Sigmoid colon (tissue), 7 donors: ENCODE measurements around the gene TAS2R60. TPM values are rescaled to one million over a fixed set of nuclear protein-coding genes. Genes with fewer than 3 reads are reported as not detected.

Experiments
- DNase-seq: peaks from one replicate; pipeline ENCODE4 v3.0.0-alpha.2; 2019
- H3K27ac ChIP-seq, 4 donors: fragments of 200-600 bp; sonication (generic); one replicate each; pipeline ENCODE4 v1.5.1; 2016 to 2019; ENCODE audit warnings: mild to moderate bottlenecking in 1 of 4
- H3K27me3 ChIP-seq, 3 donors: fragments of 200-600 bp; sonication (generic); one replicate each; pipeline ENCODE4 v1.5.1; 2019; ENCODE audit warnings: mild to moderate bottlenecking in 1 of 3
- H3K36me3 ChIP-seq, 4 donors: fragments of 200-600 bp; sonication (generic); one replicate each; pipeline ENCODE4 v1.5.1; 2016 to 2019
- H3K4me1 ChIP-seq, 4 donors: fragments of 200-600 bp; sonication (generic); one replicate each; pipeline ENCODE4 v1.5.1; 2017 to 2019
- H3K4me3 ChIP-seq, 4 donors: fragments of 200-600 bp; sonication (generic); one replicate each; pipeline ENCODE4 v1.5.1; 2017 to 2019; ENCODE audit warnings: mild to moderate bottlenecking in 2 of 4, moderate library complexity in 1 of 4
- H3K9me3 ChIP-seq, 4 donors: fragments of 200-600 bp in 3 of 4; sonication (generic) in 3 of 4; one replicate each; pipeline versions ENCODE4 v1.5.1 to v1.6.1; 2013 to 2019
- CTCF ChIP-seq, 4 experiments: fragments of 450-650 bp in 3 of 4; fragments of 200-600 bp in 1 of 4; IDR thresholded peaks; one replicate each; pipeline ENCODE4 v1.5.1; 2016 to 2019; ENCODE audit warnings: antibody characterized with exemption in 4 of 4, mild to moderate bottlenecking in 3 of 4, moderate library complexity in 2 of 4
- EP300 ChIP-seq, 4 donors: sonication (generic); formaldehyde crosslinking; IDR thresholded peaks; one replicate each; pipeline ENCODE4 v1.6.1; 2017; ENCODE audit warnings: antibody characterized with exemption in 4 of 4
- POLR2A ChIP-seq, 2 donors: fragments of 450-650 bp; IDR thresholded peaks; one replicate each; pipeline ENCODE4 v1.6.1; 2016; ENCODE audit warnings: antibody characterized with exemption in 2 of 2, mild to moderate bottlenecking in 2 of 2, moderate library complexity in 2 of 2
- POLR2AphosphoS5 ChIP-seq, 4 donors: sonication (generic); formaldehyde crosslinking; IDR thresholded peaks; one replicate each; pipeline ENCODE4 v1.6.1; 2017; ENCODE audit warnings: antibody characterized with exemption in 4 of 4
- WGBS, 2 donors: extraction: QIAGEN DNeasy Blood & Tissue Kit; methylation state at CpG; one replicate each; pipeline ENCODE4 v1.1.7; 2013; 5-methylcytosine and 5-hydroxymethylcytosine counted together
- intact Hi-C: fragments of 100-400 bp; cut with DNase I; formaldehyde crosslinking; loops from one replicate; pipeline ENCODE4 v1.15.1; 2023
- polyA plus RNA-seq, 3 donors: library from polyadenylated mRNA; stranded (reverse); fragments of 200-250 nt; gene quantifications; one replicate each; pipeline ENCODE4 v1.2.3, GENCODE V29; 2013
- total RNA-seq, 4 donors: library from RNA; depleted of rRNA; stranded (reverse); fragments of >200 nt; gene quantifications; one replicate each; pipeline ENCODE4 v1.1.0, GENCODE V29; 2016
- donor health status: healthy with polysubstance abuse.
- donor health status: Bipolar disorder and iron deficiency.
- donor health status: healthy.

The TAS2R60 gene
- total and polyA plus RNA-seq, 7 donors, result not detected

- H3K9me3 ChIP-seq, result no peaks in the 10 kb centered on the region
- no peaks in the 10 kb centered on the region for H3K36me3 ChIP-seq
- 88 to 89% methylated on average over 2 of the region's 2 CpGs for WGBS, 2 donors
- intact Hi-C loops, result no loop called here
- H3K4me1 ChIP-seq, result no peaks in the 10 kb centered on the region
- TF ChIP-seq EP300 (IDR thresholded peaks at IDR 0.05), result no peak
- TF ChIP-seq POLR2AphosphoS5 (IDR thresholded peaks at IDR 0.05), result no peak
- TF ChIP-seq CTCF (IDR thresholded peaks at IDR 0.05), result no peak
- TF ChIP-seq POLR2A (IDR thresholded peaks at IDR 0.05), result no peak
- H3K27ac ChIP-seq, result no peak overlapping the region
- H3K27me3 ChIP-seq, result no peaks in the 10 kb centered on the region
- H3K4me3 ChIP-seq, result no peak overlapping the region
- no peak for DNase-seq
Observed at GRCh38 chr7:143492043-143492471, 48.8 kb downstream of the TAS2R60 start.

GRCh38 chr7:143492799-143493739 is 49.8 kb downstream of the TAS2R60 start:
- no peaks in the 10 kb centered on the region for H3K9me3 ChIP-seq
- 90 to 92% methylated on average over 6 of the region's 6 CpGs for WGBS, 2 donors
- H3K27ac ChIP-seq, result no peak overlapping the region
- H3K36me3 ChIP-seq, result no peaks in the 10 kb centered on the region
- intact Hi-C loops, result no loop called here
- H3K27me3 ChIP-seq, result no peaks in the 10 kb centered on the region
- H3K4me3 ChIP-seq, result no peak overlapping the region
- no peak for TF ChIP-seq EP300 (IDR thresholded peaks at IDR 0.05)
- no peak for TF ChIP-seq POLR2AphosphoS5 (IDR thresholded peaks at IDR 0.05)
- TF ChIP-seq CTCF (IDR thresholded peaks at IDR 0.05), result no peak
- no peak for TF ChIP-seq POLR2A (IDR thresholded peaks at IDR 0.05)
- DNase-seq, result no peak
- no peaks in the 10 kb centered on the region for H3K4me1 ChIP-seq

- no peak for DNase-seq
- no peaks in the 10 kb centered on the region for H3K36me3 ChIP-seq
- no peaks in the 10 kb centered on the region for H3K4me1 ChIP-seq
- intact Hi-C loops, result no loop called here
- H3K4me3 ChIP-seq, result no peak overlapping the region
- no peaks in the 10 kb centered on the region for H3K27me3 ChIP-seq
- TF ChIP-seq POLR2A (IDR thresholded peaks at IDR 0.05) (no peak), CTCF (IDR thresholded peaks at IDR 0.05) (no peak), EP300 (IDR thresholded peaks at IDR 0.05) (no peak), POLR2AphosphoS5 (IDR thresholded peaks at IDR 0.05) (no peak)
- 84 to 89% methylated on average over 1 of the region's 1 CpG for WGBS, 2 donors
- H3K9me3 ChIP-seq, result no peaks in the 10 kb centered on the region
- H3K27ac ChIP-seq, result no peak overlapping the region
Observed at GRCh38 chr7:143493751-143494150, 50.5 kb downstream of the TAS2R60 start.

Other genes with a start within 250 kb of the TAS2R60 start
- not detected for gene TAS2R40, start 221.4 kb upstream of the TAS2R60 start, total RNA-seq
- not detected for gene TAS2R40, start 221.4 kb upstream of the TAS2R60 start, polyA plus RNA-seq
- gene GSTK1, start 180.0 kb upstream of the TAS2R60 start, total RNA-seq, result 100 to 1,000 TPM; 111 to 168 (median 134) TPM
- 100 to 1,000 TPM; 158 to 247 (median 234) TPM for gene GSTK1, start 180.0 kb upstream of the TAS2R60 start, polyA plus RNA-seq
- under 1 TPM in 1 of 4 donors, not detected in 3; 0.71 TPM for gene TMEM139, start 158.5 kb upstream of the TAS2R60 start, total RNA-seq
- 10 to 100 TPM; 26.4 to 58.5 (median 54.8) TPM for gene TMEM139, start 158.5 kb upstream of the TAS2R60 start, polyA plus RNA-seq
- gene CASP2, start 155.1 kb upstream of the TAS2R60 start, total RNA-seq, result 10 to 100 TPM in 1 of 4 donors, 1 to 10 TPM in 3; 7.1 to 14.4 (median 7.8) TPM
- 10 to 100 TPM in 1 of 3 donors, 1 to 10 TPM in 2; 6.0 to 16.2 (median 6.0) TPM for gene CASP2, start 155.1 kb upstream of the TAS2R60 start, polyA plus RNA-seq
- gene CLCN1, start 127.3 kb upstream of the TAS2R60 start, total RNA-seq, result under 1 TPM in 1 of 4 donors, not detected in 3; 0.14 TPM
- under 1 TPM in 1 of 3 donors, not detected in 2; 0.15 TPM for gene CLCN1, start 127.3 kb upstream of the TAS2R60 start, polyA plus RNA-seq
- gene FAM131B, start 80.7 kb upstream of the TAS2R60 start, total RNA-seq, result 10 to 100 TPM in 1 of 4 donors, 1 to 10 TPM in 3; 6.4 to 15.7 (median 6.8) TPM
- gene FAM131B, start 80.7 kb upstream of the TAS2R60 start, polyA plus RNA-seq, result 1 to 10 TPM in 1 of 3 donors, under 1 TPM in 2; under 0.01 to 2.0 (median under 0.01) TPM
- 100 to 1,000 TPM in 2 of 4 donors, 10 to 100 TPM in 2; 67.3 to 218 (median 120) TPM for gene ZYX, start 62.1 kb upstream of the TAS2R60 start, total RNA-seq
- 10 to 100 TPM; 34.4 to 91.3 (median 46.8) TPM for gene ZYX, start 62.1 kb upstream of the TAS2R60 start, polyA plus RNA-seq
- gene EPHA1, start 34.6 kb upstream of the TAS2R60 start, total RNA-seq, result 1 to 10 TPM in 1 of 4 donors, under 1 TPM in 1, not detected in 2; 0.14 to 1.5 TPM
- gene EPHA1, start 34.6 kb upstream of the TAS2R60 start, polyA plus RNA-seq, result 10 to 100 TPM in 1 of 3 donors, 1 to 10 TPM in 1, under 1 TPM in 1; 0.92 to 10.2 (median 4.2) TPM
- 1 to 10 TPM in 1 of 4 donors, not detected in 3; 1.6 TPM for gene TAS2R41, start 34.4 kb downstream of the TAS2R60 start, total RNA-seq
- gene TAS2R41, start 34.4 kb downstream of the TAS2R60 start, polyA plus RNA-seq, result not detected
- 1 to 10 TPM in 1 of 4 donors, under 1 TPM in 1, not detected in 2; 0.55 to 1.3 TPM for gene CTAGE15, start 128.3 kb downstream of the TAS2R60 start, total RNA-seq
- gene CTAGE15, start 128.3 kb downstream of the TAS2R60 start, polyA plus RNA-seq, result under 1 TPM in 1 of 3 donors, not detected in 2; 0.63 TPM
- 1 to 10 TPM in 2 of 4 donors, under 1 TPM in 2; 0.82 to 2.9 (median 1.5) TPM for gene TCAF2, start 177.5 kb downstream of the TAS2R60 start, total RNA-seq
- gene TCAF2, start 177.5 kb downstream of the TAS2R60 start, polyA plus RNA-seq, result 1 to 10 TPM in 2 of 3 donors, under 1 TPM in 1; 0.92 to 3.2 (median 1.2) TPM